GM23248 (cell line): Measurements from ENCODE around the gene NPAS2.

Experiments
- EZH2 ChIP-seq: fragments of 200-600 bp; sonication (generic); IDR thresholded peaks from 2 replicates; pipeline ENCODE4 v1.6.1; 2018; ENCODE audit warnings: antibody characterized with exemption, mild to moderate bottlenecking; ENCODE audit not compliant: insufficient read depth, poor library complexity, severe bottlenecking
- EZH2phosphoT487 ChIP-seq: fragments of 200-600 bp; sonication (generic); IDR thresholded peaks from 2 replicates; pipeline ENCODE4 v1.6.1; 2018; ENCODE audit warnings: antibody characterized with exemption, moderate library complexity, mild to moderate bottlenecking, low read depth; ENCODE audit not compliant: insufficient read depth

- no peak for TF ChIP-seq EZH2
- TF ChIP-seq EZH2phosphoT487, result no peak
Measured at GRCh38 chr2:100771125-100771524, 48.8 kb upstream of the NPAS2 start.
